Nephron (organoid): ENCODE measurements around the gene HDHD3.
A peak's percentile ranks its signal among the peaks of the same experiment; 100 is the strongest.

ENCODE experiments used
- H3K27ac Mint-ChIP-seq, 3 experiments: 2 replicates each; pipeline ENCODE4 v1.8.0; 2020; ENCODE audit warnings: mixed read lengths in 3 of 3, mild to moderate bottlenecking in 2 of 3, moderate library complexity in 1 of 3
- H3K27me3 Mint-ChIP-seq: 2 replicates; pipeline ENCODE4 v1.8.0; 2021; ENCODE audit warnings: low read depth, mild to moderate bottlenecking, moderate library complexity, mixed read lengths
- H3K36me3 Mint-ChIP-seq: 2 replicates; pipeline ENCODE4 v1.8.0; 2020; ENCODE audit warnings: low read depth, mixed read lengths
- H3K4me1 Mint-ChIP-seq: 2 replicates; pipeline ENCODE4 v1.8.0; 2020; ENCODE audit warnings: mixed read lengths
- H3K4me3 Mint-ChIP-seq, 3 experiments: 2 replicates each; pipeline ENCODE4 v1.8.0; 2020; ENCODE audit warnings: mild to moderate bottlenecking in 3 of 3, mixed read lengths in 3 of 3, moderate library complexity in 2 of 3
- H3K9me3 Mint-ChIP-seq: 2 replicates; pipeline ENCODE4 v1.8.0; 2020; ENCODE audit warnings: mixed read lengths
- TF ChIP-seq, protein P1 (sequence below), 3 experiments: fragments of 200-600 bp; sonication (generic); IDR thresholded peaks; one replicate each; pipeline ENCODE4 v1.5.0; 2021; ENCODE audit warnings: antibody characterized with exemption in 3 of 3; ENCODE audit not compliant: unreplicated experiment in 3 of 3

Gene HDHD3

GRCh38 chr9:113401027-113401792 lies 24.4 kb upstream of the HDHD3 start, which contains the start of gene ALAD:
Gene ALAD (minus strand): TSS chr9:113401284. CDS start chr9:113393559, 7,725 bp downstream.
- H3K27ac Mint-ChIP-seq = peak within 1 kb of the TSS; percentile 62 to 95 (median 85)
- H3K4me3 Mint-ChIP-seq = peak within 1 kb of the TSS; percentile 94 to 96 (median 95)
- no peaks in the 10 kb centered on the region for H3K36me3 Mint-ChIP-seq
- peaks cover 21% of the 10 kb centered on the region for H3K4me1 Mint-ChIP-seq
- TF ChIP-seq, protein P1, sequence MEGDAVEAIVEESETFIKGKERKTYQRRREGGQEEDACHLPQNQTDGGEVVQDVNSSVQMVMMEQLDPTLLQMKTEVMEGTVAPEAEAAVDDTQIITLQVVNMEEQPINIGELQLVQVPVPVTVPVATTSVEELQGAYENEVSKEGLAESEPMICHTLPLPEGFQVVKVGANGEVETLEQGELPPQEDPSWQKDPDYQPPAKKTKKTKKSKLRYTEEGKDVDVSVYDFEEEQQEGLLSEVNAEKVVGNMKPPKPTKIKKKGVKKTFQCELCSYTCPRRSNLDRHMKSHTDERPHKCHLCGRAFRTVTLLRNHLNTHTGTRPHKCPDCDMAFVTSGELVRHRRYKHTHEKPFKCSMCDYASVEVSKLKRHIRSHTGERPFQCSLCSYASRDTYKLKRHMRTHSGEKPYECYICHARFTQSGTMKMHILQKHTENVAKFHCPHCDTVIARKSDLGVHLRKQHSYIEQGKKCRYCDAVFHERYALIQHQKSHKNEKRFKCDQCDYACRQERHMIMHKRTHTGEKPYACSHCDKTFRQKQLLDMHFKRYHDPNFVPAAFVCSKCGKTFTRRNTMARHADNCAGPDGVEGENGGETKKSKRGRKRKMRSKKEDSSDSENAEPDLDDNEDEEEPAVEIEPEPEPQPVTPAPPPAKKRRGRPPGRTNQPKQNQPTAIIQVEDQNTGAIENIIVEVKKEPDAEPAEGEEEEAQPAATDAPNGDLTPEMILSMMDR (IDR thresholded peaks at IDR 0.05; ENCODE audit: unreplicated experiment in 3 of 3) = peak; percentile 91 to 99 (median 97)
- no peaks in the 10 kb centered on the region for H3K27me3 Mint-ChIP-seq
- H3K9me3 Mint-ChIP-seq = no peaks in the 10 kb centered on the region

- H3K4me1 Mint-ChIP-seq = peaks cover 21% of the 10 kb centered on the region
- H3K27me3 Mint-ChIP-seq = no peaks in the 10 kb centered on the region
- H3K36me3 Mint-ChIP-seq = peaks cover 6% of the 10 kb centered on the region
- no peaks in the 10 kb centered on the region for H3K9me3 Mint-ChIP-seq
- H3K4me3 Mint-ChIP-seq = peak overlapping the region; percentile 94 to 96 (median 95)
- TF ChIP-seq, protein P1 (IDR thresholded peaks at IDR 0.05; ENCODE audit: unreplicated experiment in 3 of 3) = no peak
- no peak overlapping the region for H3K27ac Mint-ChIP-seq
These were observed 22.9 kb upstream of the HDHD3 start for GRCh38 chr9:113399646-113400200.

- H3K36me3 Mint-ChIP-seq = peaks cover 6% of the 10 kb centered on the region
- no peaks in the 10 kb centered on the region for H3K9me3 Mint-ChIP-seq
- TF ChIP-seq, protein P1 (IDR thresholded peaks at IDR 0.05; ENCODE audit: unreplicated experiment in 3 of 3) = no peak
- H3K4me1 Mint-ChIP-seq = peaks cover 21% of the 10 kb centered on the region
- H3K4me3 Mint-ChIP-seq = peak overlapping the region; percentile 94 to 96 (median 95)
- H3K27me3 Mint-ChIP-seq = no peaks in the 10 kb centered on the region
- H3K27ac Mint-ChIP-seq = peak overlapping the region in 1 of 3 experiments; percentile 29
These were observed 22.0 kb upstream of the HDHD3 start for GRCh38 chr9:113398796-113399195.

GRCh38 chr9:113397203-113397631 lies 20.4 kb upstream of the HDHD3 start:
- Mint-ChIP-seq H3K27me3 (no peaks in the 10 kb centered on the region), H3K27ac (no peak overlapping the region), H3K4me3 (no peak overlapping the region), H3K4me1 (peaks cover 21% of the 10 kb centered on the region), H3K36me3 (peaks cover 16% of the 10 kb centered on the region), H3K9me3 (no peaks in the 10 kb centered on the region)
- TF ChIP-seq, protein P1 (IDR thresholded peaks at IDR 0.05; ENCODE audit: unreplicated experiment in 3 of 3) = no peak

GRCh38 chr9:113395000-113395861 lies 18.4 kb upstream of the HDHD3 start:
- H3K36me3 Mint-ChIP-seq = peaks cover 28% of the 10 kb centered on the region
- H3K9me3 Mint-ChIP-seq = no peaks in the 10 kb centered on the region
- peaks cover 16% of the 10 kb centered on the region for H3K4me1 Mint-ChIP-seq
- TF ChIP-seq, protein P1 (IDR thresholded peaks at IDR 0.05; ENCODE audit: unreplicated experiment in 3 of 3) = no peak
- H3K27me3 Mint-ChIP-seq = no peaks in the 10 kb centered on the region
- no peak overlapping the region for H3K27ac Mint-ChIP-seq
- no peak overlapping the region for H3K4me3 Mint-ChIP-seq
